Measurements from ENCODE around the gene POU2F2. TPM values are rescaled to one million over a fixed set of nuclear protein-coding genes. Genes with fewer than 3 reads are reported as not detected.

POU2F2 gene
- total and polyA plus RNA-seq, 8 donors, result 0.68 to 23.3 (median 2.3) TPM

DNA sequence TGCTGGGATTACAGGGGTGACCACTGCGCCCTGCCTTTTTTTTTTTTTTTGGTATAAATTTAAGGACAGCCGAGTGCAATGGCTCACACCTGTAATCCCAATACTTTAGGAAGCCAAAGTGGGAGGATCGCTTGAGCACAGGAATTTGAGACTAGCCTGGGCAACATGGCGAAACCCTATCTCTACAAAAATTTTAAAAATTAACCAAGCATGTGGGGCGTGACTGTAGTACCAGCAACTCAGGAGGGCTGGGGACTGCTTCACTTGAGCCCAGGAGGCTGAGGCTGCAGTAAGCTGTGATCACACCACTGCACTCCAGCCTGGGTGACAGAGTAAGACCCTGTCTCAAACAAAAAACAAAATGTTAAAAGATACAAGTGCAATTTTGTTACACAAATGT lies 34.8 kb downstream of the POU2F2 start:
- intact Hi-C loops (cut with DNase I; ENCODE audit: low total_unique reads), result no loop called here
- H3K4me1 ChIP-seq, result peaks cover 0 to 12% (median under 1%) of the 10 kb centered on the region in 4 donors
- no peaks in the 10 kb centered on the region for H3K9me3 ChIP-seq
- TF ChIP-seq POLR2AphosphoS5 (IDR thresholded peaks at IDR 0.05) (no peak), EP300 (IDR thresholded peaks at IDR 0.05) (no peak), POLR2A (IDR thresholded peaks at IDR 0.05) (no peak), CTCF (IDR thresholded peaks at IDR 0.05) (no peak)
- H3K27ac ChIP-seq, result no peak overlapping the region
- DNase-seq, result no peak
- WGBS, 5 donors, result 55 to 76% (median 71%) methylated on average over 5 of the region's 5 CpGs
- peaks cover 0 to 21% (median 15%) of the 10 kb centered on the region in 3 donors for H3K27me3 ChIP-seq
- H3K4me3 ChIP-seq, result no peak overlapping the region
- H3K36me3 ChIP-seq, result peaks cover 0 to 17% (median 2%) of the 10 kb centered on the region in 4 donors

DNA sequence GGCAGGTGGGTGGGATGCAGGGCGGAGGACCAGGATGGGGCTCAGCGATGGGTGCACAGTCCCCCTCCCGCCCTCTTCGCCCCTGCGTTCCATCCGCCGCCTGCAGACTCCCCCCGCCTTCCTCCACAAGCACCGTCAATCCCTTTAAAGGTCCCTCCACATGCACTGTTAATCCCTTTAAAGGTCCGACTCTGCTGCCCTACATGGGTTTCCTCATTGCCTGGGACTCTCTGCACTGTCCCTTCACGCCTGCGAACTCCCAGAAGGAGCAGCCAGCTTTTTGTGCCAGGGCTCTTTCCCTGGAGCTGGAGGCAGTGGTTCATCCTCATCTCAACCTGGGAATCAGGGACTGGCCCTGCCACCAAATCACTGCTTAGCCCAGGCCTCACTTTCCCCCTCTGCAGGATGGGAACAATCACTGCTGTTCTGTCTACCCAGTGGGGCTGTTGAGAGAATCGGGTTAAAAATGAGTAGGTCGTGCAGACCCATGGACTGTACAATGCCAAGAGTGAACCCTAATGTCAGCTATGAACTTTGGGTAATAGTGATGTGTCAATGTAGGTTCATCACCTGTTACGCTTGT lies 35.9 kb downstream of the POU2F2 start:
- peak overlapping the region in 3 of 4 donors; percentile 14 to 25 (median 24) for H3K4me3 ChIP-seq
- 42 to 57% (median 52%) methylated on average over 8 to 15 of the region's 15 CpGs for WGBS, 5 donors
- DNase-seq, result no peak
- intact Hi-C loops (cut with DNase I; ENCODE audit: low total_unique reads), result no loop called here
- TF ChIP-seq POLR2A (IDR thresholded peaks at IDR 0.05) (no peak), POLR2AphosphoS5 (IDR thresholded peaks at IDR 0.05) (no peak), EP300 (IDR thresholded peaks at IDR 0.05) (no peak), CTCF (IDR thresholded peaks at IDR 0.05) (no peak)
- H3K36me3 ChIP-seq, result peaks cover 0 to 17% (median 2%) of the 10 kb centered on the region in 4 donors
- H3K4me1 ChIP-seq, result peaks cover 0 to 22% (median 11%) of the 10 kb centered on the region in 4 donors
- no peak overlapping the region for H3K27ac ChIP-seq
- H3K9me3 ChIP-seq, result no peaks in the 10 kb centered on the region
- peaks cover 0 to 21% (median 15%) of the 10 kb centered on the region in 3 donors for H3K27me3 ChIP-seq

- H3K36me3 ChIP-seq, result peaks cover 0 to 17% (median 2%) of the 10 kb centered on the region in 4 donors
- H3K4me1 ChIP-seq, result peaks cover 0 to 22% (median 15%) of the 10 kb centered on the region in 4 donors
- no peak overlapping the region for H3K27ac ChIP-seq
- TF ChIP-seq CTCF (IDR thresholded peaks at IDR 0.05) (no peak), POLR2A (IDR thresholded peaks at IDR 0.05) (no peak), POLR2AphosphoS5 (IDR thresholded peaks at IDR 0.05) (no peak), EP300 (IDR thresholded peaks at IDR 0.05) (no peak)
- WGBS, 5 donors, result 15 to 45% (median 26%) methylated on average over 7 to 28 of the region's 28 CpGs
- no peak for DNase-seq
- peaks cover 0 to 21% (median 15%) of the 10 kb centered on the region in 3 donors for H3K27me3 ChIP-seq
- H3K9me3 ChIP-seq, result no peaks in the 10 kb centered on the region
- H3K4me3 ChIP-seq, result peak overlapping the region in 3 of 4 donors; percentile 14 to 25 (median 24)
- intact Hi-C loops (cut with DNase I; ENCODE audit: low total_unique reads), result no loop called here
Observed at GRCh38 chr19:42095814-42096230, 36.4 kb downstream of the POU2F2 start.

DNA sequence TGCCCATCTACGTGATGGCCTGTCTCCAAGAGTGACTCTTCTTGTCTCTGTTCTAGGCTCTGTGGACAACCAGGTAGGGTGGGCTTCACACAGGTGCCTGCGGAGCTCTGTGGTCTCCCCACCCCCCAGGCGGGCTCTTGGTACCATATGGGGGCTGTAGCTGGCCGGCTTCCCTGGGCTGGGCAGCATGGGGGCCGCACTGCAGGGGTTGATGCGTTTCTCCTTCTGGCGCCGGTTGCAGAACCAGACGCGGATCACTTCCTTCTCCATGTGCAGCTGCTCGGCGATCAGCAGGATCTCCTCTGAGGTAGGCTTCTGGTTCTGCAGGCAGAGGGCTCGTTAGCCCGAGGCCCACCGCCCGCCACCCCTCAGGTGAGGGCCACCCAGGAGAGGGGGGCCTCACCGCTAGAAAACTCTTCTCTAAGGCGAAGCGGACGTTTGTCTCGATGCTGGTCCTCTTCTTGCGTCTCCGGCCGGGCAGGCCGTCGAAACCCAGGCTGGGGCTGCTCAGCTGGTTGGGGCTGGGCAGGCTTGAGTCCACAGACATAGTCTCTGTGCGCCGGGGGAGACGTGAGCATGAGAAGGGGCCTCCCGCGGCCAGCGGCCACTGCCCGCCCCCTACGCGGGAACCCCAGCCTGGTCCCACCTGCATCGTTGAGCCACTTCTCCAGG lies 37.0 kb downstream of the POU2F2 start:
- 81 to 92% (median 82%) methylated on average over 14 to 36 of the region's 36 CpGs for WGBS, 5 donors
- intact Hi-C loops (cut with DNase I; ENCODE audit: low total_unique reads), result no loop called here
- Histone ChIP-seq H3K27ac (no peak overlapping the region), H3K27me3 (peaks cover 0 to 21% (median 15%) of the 10 kb centered on the region in 3 donors), H3K36me3 (peaks cover 0 to 17% (median 2%) of the 10 kb centered on the region in 4 donors), H3K4me3 (peak overlapping the region in 1 of 4 donors; percentile 25), H3K4me1 (peaks cover 0 to 22% (median 15%) of the 10 kb centered on the region in 4 donors), H3K9me3 (no peaks in the 10 kb centered on the region)
- DNase-seq, result no peak
- TF ChIP-seq POLR2AphosphoS5 (IDR thresholded peaks at IDR 0.05) (no peak), CTCF (IDR thresholded peaks at IDR 0.05) (no peak), EP300 (IDR thresholded peaks at IDR 0.05) (no peak), POLR2A (IDR thresholded peaks at IDR 0.05) (no peak)

Data from stomach (tissue), 9 donors.